ENCODE data around the gene C6orf141.

The C6orf141 gene

GRCh38 chr6:49549691-49550491 lies 577 bp upstream of the C6orf141 start:
- no peak for TF ChIP-seq POLR2AphosphoS5 (IDR thresholded peaks at IDR 0.05; ENCODE audit: low read depth, low read length)
- TF ChIP-seq POLR2A (IDR thresholded peaks at IDR 0.05; ENCODE audit: low read depth, low read length), result no peak
- no peak for TF ChIP-seq PAX5 (IDR thresholded peaks at IDR 0.05; ENCODE audit: insufficient read depth, low read length, severe bottlenecking)
- no peak for TF ChIP-seq POU2F2 (IDR thresholded peaks at IDR 0.05; ENCODE audit: low read depth, low read length)
- TF ChIP-seq SPI1 (IDR thresholded peaks at IDR 0.05; ENCODE audit: low read depth, low read length), result no peak
- TF ChIP-seq TAF1 (IDR thresholded peaks at IDR 0.05; ENCODE audit: low read depth, low read length), result no peak
- FAIRE-seq (no peak), DNase-seq (ENCODE audit: insufficient read length, low spot score) (no peak)

- FAIRE-seq (no peak), DNase-seq (ENCODE audit: insufficient read length, low spot score) (peak; percentile 6)
- TF ChIP-seq POU2F2 (IDR thresholded peaks at IDR 0.05; ENCODE audit: low read depth, low read length), result no peak
- TF ChIP-seq POLR2A (IDR thresholded peaks at IDR 0.05; ENCODE audit: low read depth, low read length), result no peak
- TF ChIP-seq POLR2AphosphoS5 (IDR thresholded peaks at IDR 0.05; ENCODE audit: low read depth, low read length), result no peak
- no peak for TF ChIP-seq SPI1 (IDR thresholded peaks at IDR 0.05; ENCODE audit: low read depth, low read length)
- no peak for TF ChIP-seq PAX5 (IDR thresholded peaks at IDR 0.05; ENCODE audit: insufficient read depth, low read length, severe bottlenecking)
- TF ChIP-seq TAF1 (IDR thresholded peaks at IDR 0.05; ENCODE audit: low read depth, low read length), result no peak
Observed at GRCh38 chr6:49551078-49551865, 804 bp downstream of the C6orf141 start.

- DNase-seq (ENCODE audit: insufficient read length, low spot score) (peak; percentile 5), FAIRE-seq (no peak)
- TF ChIP-seq POU2F2 (IDR thresholded peaks at IDR 0.05; ENCODE audit: low read depth, low read length), result no peak
- TF ChIP-seq PAX5 (IDR thresholded peaks at IDR 0.05; ENCODE audit: insufficient read depth, low read length, severe bottlenecking), result no peak
- TF ChIP-seq SPI1 (IDR thresholded peaks at IDR 0.05; ENCODE audit: low read depth, low read length), result no peak
- no peak for TF ChIP-seq POLR2A (IDR thresholded peaks at IDR 0.05; ENCODE audit: low read depth, low read length)
- no peak for TF ChIP-seq POLR2AphosphoS5 (IDR thresholded peaks at IDR 0.05; ENCODE audit: low read depth, low read length)
- no peak for TF ChIP-seq TAF1 (IDR thresholded peaks at IDR 0.05; ENCODE audit: low read depth, low read length)
Observed at GRCh38 chr6:49551866-49552129, 1.3 kb downstream of the C6orf141 start.

- TF ChIP-seq POU2F2 (IDR thresholded peaks at IDR 0.05; ENCODE audit: low read depth, low read length) (no peak), SPI1 (IDR thresholded peaks at IDR 0.05; ENCODE audit: low read depth, low read length) (no peak), PAX5 (IDR thresholded peaks at IDR 0.05; ENCODE audit: insufficient read depth, low read length, severe bottlenecking) (no peak), POLR2AphosphoS5 (IDR thresholded peaks at IDR 0.05; ENCODE audit: low read depth, low read length) (no peak), POLR2A (IDR thresholded peaks at IDR 0.05; ENCODE audit: low read depth, low read length) (no peak), TAF1 (IDR thresholded peaks at IDR 0.05; ENCODE audit: low read depth, low read length) (no peak)
- DNase-seq (ENCODE audit: insufficient read length, low spot score) (no peak), FAIRE-seq (peak; percentile 56)
Observed at GRCh38 chr6:49552596-49552995, 2.1 kb downstream of the C6orf141 start.

- TF ChIP-seq POLR2A (IDR thresholded peaks at IDR 0.05; ENCODE audit: low read depth, low read length) (no peak), SPI1 (IDR thresholded peaks at IDR 0.05; ENCODE audit: low read depth, low read length) (no peak), POLR2AphosphoS5 (IDR thresholded peaks at IDR 0.05; ENCODE audit: low read depth, low read length) (no peak), POU2F2 (IDR thresholded peaks at IDR 0.05; ENCODE audit: low read depth, low read length) (no peak), TAF1 (IDR thresholded peaks at IDR 0.05; ENCODE audit: low read depth, low read length) (no peak), PAX5 (IDR thresholded peaks at IDR 0.05; ENCODE audit: insufficient read depth, low read length, severe bottlenecking) (no peak)
- no peak for DNase-seq (ENCODE audit: insufficient read length, low spot score)
- FAIRE-seq, result no peak
Observed at GRCh38 chr6:49553384-49553783, 2.9 kb downstream of the C6orf141 start.

- FAIRE-seq, result no peak
- TF ChIP-seq PAX5 (IDR thresholded peaks at IDR 0.05; ENCODE audit: insufficient read depth, low read length, severe bottlenecking) (no peak), TAF1 (IDR thresholded peaks at IDR 0.05; ENCODE audit: low read depth, low read length) (no peak), POLR2A (IDR thresholded peaks at IDR 0.05; ENCODE audit: low read depth, low read length) (no peak), POU2F2 (IDR thresholded peaks at IDR 0.05; ENCODE audit: low read depth, low read length) (no peak), POLR2AphosphoS5 (IDR thresholded peaks at IDR 0.05; ENCODE audit: low read depth, low read length) (no peak), SPI1 (IDR thresholded peaks at IDR 0.05; ENCODE audit: low read depth, low read length) (no peak)
- DNase-seq (ENCODE audit: insufficient read length, low spot score), result no peak
Observed at GRCh38 chr6:49555951-49556350, 5.5 kb downstream of the C6orf141 start.

- FAIRE-seq, result no peak
Observed at GRCh38 chr6:49556429-49556837, 6.0 kb downstream of the C6orf141 start.

GRCh38 chr6:49557177-49557576 lies 6.7 kb downstream of the C6orf141 start:
- no peak for TF ChIP-seq SPI1 (IDR thresholded peaks at IDR 0.05; ENCODE audit: low read depth, low read length)
- no peak for TF ChIP-seq PAX5 (IDR thresholded peaks at IDR 0.05; ENCODE audit: insufficient read depth, low read length, severe bottlenecking)
- TF ChIP-seq POU2F2 (IDR thresholded peaks at IDR 0.05; ENCODE audit: low read depth, low read length), result no peak
- no peak for TF ChIP-seq POLR2AphosphoS5 (IDR thresholded peaks at IDR 0.05; ENCODE audit: low read depth, low read length)
- no peak for TF ChIP-seq POLR2A (IDR thresholded peaks at IDR 0.05; ENCODE audit: low read depth, low read length)
- no peak for TF ChIP-seq TAF1 (IDR thresholded peaks at IDR 0.05; ENCODE audit: low read depth, low read length)
- FAIRE-seq, result no peak
- DNase-seq (ENCODE audit: insufficient read length, low spot score), result no peak

More at GRCh38 chr6:49556429-49556837, 6.0 kb downstream of the C6orf141 start:
- DNase-seq (ENCODE audit: insufficient read length, low spot score), result no peak
- no peak for TF ChIP-seq PAX5 (IDR thresholded peaks at IDR 0.05; ENCODE audit: insufficient read depth, low read length, severe bottlenecking)
- TF ChIP-seq POU2F2 (IDR thresholded peaks at IDR 0.05; ENCODE audit: low read depth, low read length), result no peak
- no peak for TF ChIP-seq POLR2AphosphoS5 (IDR thresholded peaks at IDR 0.05; ENCODE audit: low read depth, low read length)
- TF ChIP-seq SPI1 (IDR thresholded peaks at IDR 0.05; ENCODE audit: low read depth, low read length), result no peak
- no peak for TF ChIP-seq POLR2A (IDR thresholded peaks at IDR 0.05; ENCODE audit: low read depth, low read length)
- TF ChIP-seq TAF1 (IDR thresholded peaks at IDR 0.05; ENCODE audit: low read depth, low read length), result no peak

- TF ChIP-seq SPI1 (IDR thresholded peaks at IDR 0.05; ENCODE audit: low read depth, low read length) (no peak), POLR2A (IDR thresholded peaks at IDR 0.05; ENCODE audit: low read depth, low read length) (no peak), POLR2AphosphoS5 (IDR thresholded peaks at IDR 0.05; ENCODE audit: low read depth, low read length) (no peak), TAF1 (IDR thresholded peaks at IDR 0.05; ENCODE audit: low read depth, low read length) (no peak), PAX5 (IDR thresholded peaks at IDR 0.05; ENCODE audit: insufficient read depth, low read length, severe bottlenecking) (no peak), POU2F2 (IDR thresholded peaks at IDR 0.05; ENCODE audit: low read depth, low read length) (no peak)
- DNase-seq (ENCODE audit: insufficient read length, low spot score), result no peak
- FAIRE-seq, result no peak
Observed at GRCh38 chr6:49558238-49558637, 7.8 kb downstream of the C6orf141 start.

All from GM12891 (cell line).